Kasumi-1 (cell line): ENCODE measurements around the gene LBH.

Source experiments
- DNase-seq, 2 experiments: peaks; one replicate each; lab custom pipeline; 2025; lab: John Stamatoyannopoulos, UW

The LBH gene

GRCh38 chr2:30305235-30305634, 73.9 kb downstream of the LBH start:
- no peak for DNase-seq

GRCh38 chr2:30306522-30306921, 75.2 kb downstream of the LBH start:
- no peak for DNase-seq

GRCh38 chr2:30308280-30308679, 76.9 kb downstream of the LBH start:
- no peak for DNase-seq
